Duodenal mucosa (tissue), 2 donors: ENCODE data around the gene CCDC87.
"Not testable (repeated sequence)": the region's sequence is repeated elsewhere in the genome, so short reads cannot be mapped to it uniquely, and the experiment has no call there.

Experiments used
- H3K27ac ChIP-seq: one replicate; pipeline ENCODE4 v1.7.0; 2013; ENCODE audit warnings: low read depth, low read length
- H3K27me3 ChIP-seq, 2 donors: one replicate each; pipeline ENCODE4 v1.7.0; 2013; ENCODE audit warnings: low read length in 2 of 2, control low read depth in 1 of 2; ENCODE audit not compliant: insufficient read depth in 2 of 2, control insufficient read depth in 1 of 2
- H3K36me3 ChIP-seq, 2 donors: one replicate each; pipeline ENCODE4 v1.7.0; 2013; ENCODE audit warnings: low read length in 2 of 2, control low read depth in 1 of 2; ENCODE audit not compliant: insufficient read depth in 2 of 2, control insufficient read depth in 1 of 2
- H3K4me1 ChIP-seq, 2 donors: one replicate each; pipeline ENCODE4 v1.7.0; 2013; ENCODE audit warnings: low read length in 2 of 2, control low read depth in 1 of 2; ENCODE audit not compliant: insufficient read depth in 2 of 2, control insufficient read depth in 1 of 2
- H3K4me3 ChIP-seq, 2 donors: one replicate each; pipeline ENCODE4 v1.7.0; 2013; ENCODE audit warnings: low read length in 2 of 2, low read depth in 1 of 2
- H3K9ac ChIP-seq, 2 donors: one replicate each; pipeline ENCODE4 v1.7.0; 2013; ENCODE audit warnings: low read length in 2 of 2, low read depth in 1 of 2
- H3K9me3 ChIP-seq, 2 donors: one replicate each; pipeline ENCODE4 v1.7.0; 2013; ENCODE audit warnings: low read length in 2 of 2, control low read depth in 1 of 2; ENCODE audit not compliant: control insufficient read depth in 1 of 2

Gene CCDC87

GRCh38 chr11:66616379-66617154, 23.7 kb upstream of the CCDC87 start, which contains the start of gene RBM14:
Gene RBM14, plus strand, starts transcription at chr11:66616630. Its CDS starts 91 bp downstream, at chr11:66616721.
- H3K27me3 ChIP-seq, result no peaks in the 10 kb centered on the region
- H3K9ac ChIP-seq, result peak within 1 kb of the TSS; percentile 94 to 98
- no peaks in the 10 kb centered on the region for H3K9me3 ChIP-seq
- peaks cover 20 to 34% of the 10 kb centered on the region in 2 donors for H3K4me1 ChIP-seq
- peak within 1 kb of the TSS; percentile 97 to 100 for H3K4me3 ChIP-seq
- peak within 1 kb of the TSS; percentile 93 for H3K27ac ChIP-seq
- peaks cover 0 to 2% of the 10 kb centered on the region in 2 donors for H3K36me3 ChIP-seq

- H3K27me3 ChIP-seq, result no peaks in the 10 kb centered on the region
- H3K9me3 ChIP-seq, result no peaks in the 10 kb centered on the region
- H3K36me3 ChIP-seq, result no peaks in the 10 kb centered on the region
- no peak overlapping the region for H3K9ac ChIP-seq
- no peak overlapping the region for H3K4me3 ChIP-seq
- H3K27ac ChIP-seq, result no peak overlapping the region
- peaks cover 11 to 26% of the 10 kb centered on the region in 2 donors for H3K4me1 ChIP-seq
Observed at GRCh38 chr11:66614073-66614472, 21.2 kb upstream of the CCDC87 start.

- no peak overlapping the region for H3K27ac ChIP-seq
- no peaks in the 10 kb centered on the region for H3K36me3 ChIP-seq
- peaks cover 0 to 11% of the 10 kb centered on the region in 2 donors for H3K4me1 ChIP-seq
- no peaks in the 10 kb centered on the region for H3K27me3 ChIP-seq
- no peak overlapping the region for H3K9ac ChIP-seq
- H3K4me3 ChIP-seq, result no peak overlapping the region
- H3K9me3 ChIP-seq, result no peaks in the 10 kb centered on the region
Observed at GRCh38 chr11:66612458-66612857, 19.6 kb upstream of the CCDC87 start.

GRCh38 chr11:66609721-66610617, 17.1 kb upstream of the CCDC87 start:
- H3K9me3 ChIP-seq, result no peaks in the 10 kb centered on the region
- H3K4me3 ChIP-seq, result no peak overlapping the region
- peaks cover 6 to 15% of the 10 kb centered on the region in 2 donors for H3K36me3 ChIP-seq
- H3K27me3 ChIP-seq, result no peaks in the 10 kb centered on the region
- no peak overlapping the region for H3K27ac ChIP-seq
- no peak overlapping the region for H3K9ac ChIP-seq
- H3K4me1 ChIP-seq, result peaks cover 6 to 22% of the 10 kb centered on the region in 2 donors

GRCh38 chr11:66607126-66607834, 14.4 kb upstream of the CCDC87 start:
- peak overlapping the region in 1 of 2 donors; percentile 7 for H3K4me3 ChIP-seq
- peak overlapping the region in 1 of 2 donors; percentile 32 for H3K9ac ChIP-seq
- no peaks in the 10 kb centered on the region for H3K9me3 ChIP-seq
- H3K27ac ChIP-seq, result peak overlapping the region; percentile 53
- peaks cover 6 to 22% of the 10 kb centered on the region in 2 donors for H3K4me1 ChIP-seq
- H3K27me3 ChIP-seq, result no peaks in the 10 kb centered on the region
- peaks cover 7 to 23% of the 10 kb centered on the region in 2 donors for H3K36me3 ChIP-seq

- H3K27me3 ChIP-seq, H3K9ac ChIP-seq, H3K9me3 ChIP-seq: not testable (repeated sequence)
- H3K27ac ChIP-seq, result peak overlapping the region; percentile 53
- H3K4me3 ChIP-seq, result peak overlapping the region in 1 of 2 donors; percentile 7
- peaks cover 6 to 22% of the 10 kb centered on the region in 2 donors for H3K4me1 ChIP-seq
- H3K36me3 ChIP-seq, result peaks cover 7 to 23% of the 10 kb centered on the region in 2 donors
Observed at GRCh38 chr11:66606608-66607007, 13.7 kb upstream of the CCDC87 start.

- no peak overlapping the region for H3K9ac ChIP-seq
- H3K27me3 ChIP-seq, result no peaks in the 10 kb centered on the region
- peaks cover 10 to 37% of the 10 kb centered on the region in 2 donors for H3K36me3 ChIP-seq
- peaks cover 6 to 14% of the 10 kb centered on the region in 2 donors for H3K4me1 ChIP-seq
- no peak overlapping the region for H3K4me3 ChIP-seq
- no peaks in the 10 kb centered on the region for H3K9me3 ChIP-seq
- H3K27ac ChIP-seq, result no peak overlapping the region
Observed at GRCh38 chr11:66604155-66604554, 11.3 kb upstream of the CCDC87 start.

- Histone ChIP-seq H3K4me3 (no peak overlapping the region), H3K4me1 (peaks cover 6 to 14% of the 10 kb centered on the region in 2 donors), H3K36me3 (peaks cover 10 to 40% of the 10 kb centered on the region in 2 donors), H3K27ac (no peak overlapping the region), H3K27me3 (no peaks in the 10 kb centered on the region), H3K9ac (no peak overlapping the region), H3K9me3 (no peaks in the 10 kb centered on the region)
Observed at GRCh38 chr11:66603072-66603471, 10.2 kb upstream of the CCDC87 start.

GRCh38 chr11:66600631-66601233, 7.9 kb upstream of the CCDC87 start:
- Histone ChIP-seq H3K27me3 (no peaks in the 10 kb centered on the region), H3K9me3 (no peaks in the 10 kb centered on the region), H3K4me1 (peaks cover 4 to 8% of the 10 kb centered on the region in 2 donors), H3K27ac (no peak overlapping the region), H3K36me3 (peaks cover 10 to 33% of the 10 kb centered on the region in 2 donors), H3K9ac (no peak overlapping the region), H3K4me3 (no peak overlapping the region)
